Measurements from ENCODE around the gene SEC14L2. TPM values are rescaled to one million over a fixed set of nuclear protein-coding genes. Genes with fewer than 3 reads are reported as not detected.

Gene SEC14L2
- total and polyA plus RNA-seq, 7 donors: 2.4 to 12.1 (median 5.5) TPM

DNA sequence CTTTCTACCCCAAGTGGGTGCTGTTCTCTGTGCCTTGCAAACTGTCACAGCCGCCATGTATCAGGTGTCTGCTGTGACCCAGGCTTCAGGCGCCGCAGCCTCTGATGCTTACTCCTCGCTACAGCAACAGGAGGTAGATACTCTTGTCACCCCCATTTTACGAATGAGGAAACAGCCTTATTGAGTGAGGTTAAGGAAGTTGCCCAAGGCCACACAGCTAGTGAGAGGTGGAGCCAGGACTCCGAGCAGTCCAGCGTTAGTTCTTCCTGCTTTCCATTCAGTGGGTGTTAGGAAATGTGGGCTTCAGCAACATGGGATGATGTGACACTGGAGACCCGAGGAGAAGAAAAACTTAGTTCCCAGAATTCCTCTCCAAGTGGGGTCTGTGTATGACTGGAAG is 23.9 kb upstream of the SEC14L2 start:
- Histone ChIP-seq H3K4me1 (no peaks in the 10 kb centered on the region), H3K27ac (no peak overlapping the region), H3K27me3 (no peaks in the 10 kb centered on the region), H3K36me3 (no peaks in the 10 kb centered on the region), H3K9me3 (no peaks in the 10 kb centered on the region), H3K4me3 (no peak overlapping the region)
- TF ChIP-seq EP300 (IDR thresholded peaks at IDR 0.05): no peak
- DNase-seq: no peak
- intact Hi-C loops (cut with DNase I): no loop called here
- 60 to 78% methylated on average over 8 of the region's 8 CpGs for WGBS, 2 donors

DNA sequence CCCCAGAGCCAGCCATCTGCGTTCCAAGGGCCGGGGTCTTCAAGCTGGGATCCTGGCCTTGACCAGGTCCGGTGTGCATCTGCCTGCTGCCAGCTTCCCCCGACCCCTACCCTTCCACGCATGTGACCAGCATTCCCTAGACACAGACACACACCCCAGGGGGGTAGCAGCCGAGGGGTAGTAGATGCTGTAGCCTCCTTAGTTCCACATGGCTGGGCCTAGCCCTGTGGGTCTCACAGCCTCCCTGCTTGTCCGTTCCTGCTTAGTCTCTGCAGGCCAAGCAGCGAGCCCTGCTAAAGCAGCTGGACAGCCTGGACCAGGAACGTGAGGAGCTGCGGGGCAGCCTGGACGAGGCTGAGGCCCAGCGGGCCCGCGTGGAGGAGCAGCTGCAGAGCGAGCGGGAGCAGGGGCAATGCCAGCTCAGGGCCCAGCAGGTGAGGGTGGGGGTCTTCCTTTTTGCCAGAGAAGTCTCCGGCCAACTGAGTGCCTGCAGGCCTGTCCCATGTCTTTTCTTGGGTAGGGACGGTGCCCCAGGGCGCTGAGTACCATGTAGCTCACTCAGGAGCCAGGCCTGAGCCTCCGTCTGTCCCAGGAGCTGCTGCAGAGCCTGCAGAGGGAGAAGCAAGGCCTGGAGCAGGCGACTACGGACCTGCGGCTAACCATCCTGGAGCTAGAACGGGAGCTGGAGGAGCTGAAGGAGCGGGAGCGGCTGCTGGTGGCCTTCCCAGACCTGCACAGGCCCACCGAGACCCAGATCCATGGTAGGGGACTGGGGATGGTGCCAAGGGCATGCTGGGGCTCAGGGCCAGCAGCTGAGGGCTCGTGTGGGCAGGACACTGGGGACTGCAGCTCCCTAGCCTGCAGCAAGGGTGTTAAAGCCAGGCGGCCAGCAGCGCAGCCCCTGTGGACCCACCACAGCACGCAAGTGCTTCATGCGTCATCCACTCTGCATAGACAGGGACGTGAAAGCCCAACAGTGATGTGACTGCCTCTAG is 23.2 kb upstream of the SEC14L2 start:
- H3K27ac ChIP-seq: no peak overlapping the region
- no peaks in the 10 kb centered on the region for H3K27me3 ChIP-seq
- no peaks in the 10 kb centered on the region for H3K4me1 ChIP-seq
- H3K4me3 ChIP-seq: no peak overlapping the region
- intact Hi-C loops (cut with DNase I): no loop called here
- no peak for DNase-seq
- WGBS, 2 donors: 91 to 93% methylated on average over 33 of the region's 33 CpGs
- no peaks in the 10 kb centered on the region for H3K36me3 ChIP-seq
- TF ChIP-seq EP300 (IDR thresholded peaks at IDR 0.05) (no peak), POLR2A (IDR thresholded peaks at IDR 0.05) (no peak), POLR2AphosphoS5 (IDR thresholded peaks at IDR 0.05) (no peak)
- TF ChIP-seq, protein P1, sequence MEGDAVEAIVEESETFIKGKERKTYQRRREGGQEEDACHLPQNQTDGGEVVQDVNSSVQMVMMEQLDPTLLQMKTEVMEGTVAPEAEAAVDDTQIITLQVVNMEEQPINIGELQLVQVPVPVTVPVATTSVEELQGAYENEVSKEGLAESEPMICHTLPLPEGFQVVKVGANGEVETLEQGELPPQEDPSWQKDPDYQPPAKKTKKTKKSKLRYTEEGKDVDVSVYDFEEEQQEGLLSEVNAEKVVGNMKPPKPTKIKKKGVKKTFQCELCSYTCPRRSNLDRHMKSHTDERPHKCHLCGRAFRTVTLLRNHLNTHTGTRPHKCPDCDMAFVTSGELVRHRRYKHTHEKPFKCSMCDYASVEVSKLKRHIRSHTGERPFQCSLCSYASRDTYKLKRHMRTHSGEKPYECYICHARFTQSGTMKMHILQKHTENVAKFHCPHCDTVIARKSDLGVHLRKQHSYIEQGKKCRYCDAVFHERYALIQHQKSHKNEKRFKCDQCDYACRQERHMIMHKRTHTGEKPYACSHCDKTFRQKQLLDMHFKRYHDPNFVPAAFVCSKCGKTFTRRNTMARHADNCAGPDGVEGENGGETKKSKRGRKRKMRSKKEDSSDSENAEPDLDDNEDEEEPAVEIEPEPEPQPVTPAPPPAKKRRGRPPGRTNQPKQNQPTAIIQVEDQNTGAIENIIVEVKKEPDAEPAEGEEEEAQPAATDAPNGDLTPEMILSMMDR (IDR thresholded peaks at IDR 0.05): no peak
- no peaks in the 10 kb centered on the region for H3K9me3 ChIP-seq

DNA sequence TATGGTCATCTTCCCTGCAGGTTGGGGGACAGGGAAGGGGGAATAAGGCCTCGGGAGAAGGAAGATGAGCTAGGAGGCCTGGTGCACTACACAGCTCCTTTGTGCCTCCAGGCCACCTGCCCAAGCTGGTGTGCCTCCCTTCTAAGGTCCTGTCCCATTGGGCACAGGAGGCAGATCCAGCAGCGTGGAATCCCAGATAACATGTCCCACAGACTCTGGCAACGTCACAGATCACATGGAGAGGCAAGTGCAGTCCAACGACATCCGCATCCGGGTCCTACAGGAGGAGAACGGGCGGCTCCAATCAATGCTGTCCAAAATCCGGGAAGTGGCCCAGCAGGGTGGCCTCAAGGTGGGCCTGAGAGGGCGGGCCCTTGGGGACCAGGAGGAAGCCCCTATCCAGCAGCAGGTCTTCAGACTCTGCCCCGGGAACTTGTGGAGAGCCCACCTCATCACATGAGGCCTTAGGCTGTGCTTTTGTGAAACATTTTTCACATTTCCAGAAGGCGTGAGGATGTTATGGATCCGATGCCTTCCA is 21.4 kb upstream of the SEC14L2 start:
- WGBS, 2 donors: 94 to 95% methylated on average over 13 of the region's 13 CpGs

DNA sequence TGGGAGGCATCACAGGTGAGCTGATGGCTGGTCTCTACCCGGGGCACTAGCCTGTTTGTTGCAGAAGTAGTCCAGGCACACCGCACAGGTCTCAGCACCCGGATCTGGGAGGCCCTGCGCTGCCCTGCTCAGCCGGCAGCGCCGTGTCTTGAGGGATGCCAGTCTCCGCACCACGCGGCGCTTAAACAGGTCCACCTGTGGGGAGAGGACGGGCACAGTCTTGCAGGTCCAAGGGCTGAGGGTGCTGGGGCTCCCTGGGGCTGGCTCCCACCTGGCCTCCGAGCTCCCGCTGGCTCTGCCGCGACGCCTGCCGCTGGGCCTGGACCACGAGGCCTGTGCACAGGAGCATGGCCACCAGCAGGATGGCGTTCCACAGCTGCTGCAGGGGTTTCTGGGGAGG is 16.8 kb upstream of the SEC14L2 start:
- 96 to 97% methylated on average over 20 of the region's 20 CpGs for WGBS, 2 donors
- peaks cover 0 to 45% (median 5%) of the 10 kb centered on the region in 4 donors for H3K36me3 ChIP-seq

More for the DNA sequence above, 21.4 kb upstream of the SEC14L2 start:
- Histone ChIP-seq H3K9me3 (no peaks in the 10 kb centered on the region), H3K27me3 (no peaks in the 10 kb centered on the region), H3K36me3 (peaks cover 0 to 16% (median 0%) of the 10 kb centered on the region in 4 donors), H3K4me1 (no peaks in the 10 kb centered on the region), H3K27ac (no peak overlapping the region), H3K4me3 (no peak overlapping the region)
- no peak for TF ChIP-seq EP300 (IDR thresholded peaks at IDR 0.05)
- TF ChIP-seq, protein P1 (IDR thresholded peaks at IDR 0.05): no peak
- no peak for TF ChIP-seq POLR2A (IDR thresholded peaks at IDR 0.05)
- TF ChIP-seq POLR2AphosphoS5 (IDR thresholded peaks at IDR 0.05): no peak
- no peak for DNase-seq
- intact Hi-C loops (cut with DNase I): no loop called here

DNA sequence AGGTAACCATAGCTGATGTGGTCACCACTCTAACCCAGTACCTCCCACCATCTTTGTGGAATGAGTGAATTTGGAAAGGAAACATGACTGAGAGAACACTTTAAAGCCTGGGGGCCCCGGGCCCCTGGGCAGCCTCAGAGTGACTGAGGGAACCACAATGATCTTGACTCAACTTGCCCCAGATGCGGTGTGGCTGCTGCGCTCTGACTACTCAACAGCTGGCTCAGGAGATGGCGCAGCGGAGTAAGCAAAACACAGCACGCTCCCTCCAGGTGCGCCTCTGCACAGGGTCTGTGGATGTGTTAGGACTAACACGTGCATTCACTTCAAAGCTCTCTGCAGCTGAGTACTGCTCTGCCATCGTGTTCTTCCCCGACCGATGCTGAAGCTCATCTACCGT is 15.6 kb upstream of the SEC14L2 start:
- 78 to 86% methylated on average over 12 of the region's 12 CpGs for WGBS, 2 donors

More for the DNA sequence above, 16.8 kb upstream of the SEC14L2 start:
- H3K9me3 ChIP-seq: no peaks in the 10 kb centered on the region
- H3K27ac ChIP-seq: no peak overlapping the region
- intact Hi-C loops (cut with DNase I): no loop called here
- no peak overlapping the region for H3K4me3 ChIP-seq
- no peak for DNase-seq
- H3K27me3 ChIP-seq: no peaks in the 10 kb centered on the region
- H3K4me1 ChIP-seq: no peaks in the 10 kb centered on the region
- no peak for TF ChIP-seq EP300 (IDR thresholded peaks at IDR 0.05)
- TF ChIP-seq, protein P1 (IDR thresholded peaks at IDR 0.05): no peak
- TF ChIP-seq POLR2AphosphoS5 (IDR thresholded peaks at IDR 0.05): no peak
- TF ChIP-seq POLR2A (IDR thresholded peaks at IDR 0.05): no peak

More for the DNA sequence above, 15.6 kb upstream of the SEC14L2 start:
- Histone ChIP-seq H3K4me1 (peaks cover 0 to 5% (median 4%) of the 10 kb centered on the region in 4 donors), H3K27ac (no peak overlapping the region), H3K4me3 (no peak overlapping the region), H3K36me3 (peaks cover 0 to 45% (median 5%) of the 10 kb centered on the region in 4 donors), H3K9me3 (no peaks in the 10 kb centered on the region), H3K27me3 (no peaks in the 10 kb centered on the region)
- TF ChIP-seq POLR2A (IDR thresholded peaks at IDR 0.05) (no peak), POLR2AphosphoS5 (IDR thresholded peaks at IDR 0.05) (no peak), EP300 (IDR thresholded peaks at IDR 0.05) (no peak)
- TF ChIP-seq, protein P1 (IDR thresholded peaks at IDR 0.05): no peak
- intact Hi-C loops (cut with DNase I): no loop called here
- no peak for DNase-seq

Measured in sigmoid colon (tissue), 7 donors.